Esophagus squamous epithelium (tissue), 4 donors: ENCODE results near the gene ADAM12.

Experiments used
- POLR2A ChIP-seq, 4 donors: fragments of 450-650 bp; IDR thresholded peaks; one replicate each; pipeline ENCODE4 v1.6.1; 2017; ENCODE audit warnings: antibody characterized with exemption in 4 of 4, mild to moderate bottlenecking in 4 of 4, moderate library complexity in 3 of 4
- TF ChIP-seq, protein P1 (sequence below), 6 experiments: fragments of 450-650 bp in 4 of 6; fragments of 200-600 bp in 2 of 6; sonication (generic) in 2 of 6; IDR thresholded peaks; one replicate each; pipeline ENCODE4 v1.5.1; 2016 to 2019; ENCODE audit warnings: antibody characterized with exemption in 6 of 6, mild to moderate bottlenecking in 4 of 6, moderate library complexity in 4 of 6

GRCh38 chr10:126408953-126409641, 20.8 kb upstream of the ADAM12 start:
- TF ChIP-seq, protein P1, sequence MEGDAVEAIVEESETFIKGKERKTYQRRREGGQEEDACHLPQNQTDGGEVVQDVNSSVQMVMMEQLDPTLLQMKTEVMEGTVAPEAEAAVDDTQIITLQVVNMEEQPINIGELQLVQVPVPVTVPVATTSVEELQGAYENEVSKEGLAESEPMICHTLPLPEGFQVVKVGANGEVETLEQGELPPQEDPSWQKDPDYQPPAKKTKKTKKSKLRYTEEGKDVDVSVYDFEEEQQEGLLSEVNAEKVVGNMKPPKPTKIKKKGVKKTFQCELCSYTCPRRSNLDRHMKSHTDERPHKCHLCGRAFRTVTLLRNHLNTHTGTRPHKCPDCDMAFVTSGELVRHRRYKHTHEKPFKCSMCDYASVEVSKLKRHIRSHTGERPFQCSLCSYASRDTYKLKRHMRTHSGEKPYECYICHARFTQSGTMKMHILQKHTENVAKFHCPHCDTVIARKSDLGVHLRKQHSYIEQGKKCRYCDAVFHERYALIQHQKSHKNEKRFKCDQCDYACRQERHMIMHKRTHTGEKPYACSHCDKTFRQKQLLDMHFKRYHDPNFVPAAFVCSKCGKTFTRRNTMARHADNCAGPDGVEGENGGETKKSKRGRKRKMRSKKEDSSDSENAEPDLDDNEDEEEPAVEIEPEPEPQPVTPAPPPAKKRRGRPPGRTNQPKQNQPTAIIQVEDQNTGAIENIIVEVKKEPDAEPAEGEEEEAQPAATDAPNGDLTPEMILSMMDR (IDR thresholded peaks at IDR 0.05) = no peak
- TF ChIP-seq POLR2A (IDR thresholded peaks at IDR 0.05) = no peak
